ENCODE results near the gene HDLBP.
"Not testable (repeated sequence)": the region's sequence is repeated elsewhere in the genome, so short reads cannot be mapped to it uniquely, and the experiment has no call there.

The HDLBP gene

DNA sequence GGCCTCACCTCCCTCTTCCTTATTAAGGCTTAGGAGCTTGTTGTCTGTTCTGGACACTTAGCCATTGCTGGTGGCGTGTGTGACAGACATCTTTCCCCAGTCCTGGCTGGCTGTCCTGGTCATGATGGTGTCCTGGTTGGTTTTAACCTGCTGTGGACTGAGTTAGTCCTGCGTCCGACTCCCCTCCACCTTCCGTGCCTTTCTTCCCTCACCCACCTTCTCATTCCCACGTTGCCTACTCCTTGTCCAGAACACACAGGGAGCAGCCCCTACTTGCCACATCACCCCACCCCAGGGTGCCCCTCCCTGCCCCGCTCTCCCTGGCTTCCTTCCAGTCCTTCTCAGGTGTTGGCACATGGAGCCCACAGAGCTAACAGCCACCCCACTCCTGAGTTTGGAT is 117.5 kb downstream of the HDLBP start:
- no peaks in the 10 kb centered on the region for H3K9me3 ChIP-seq (replicated peaks in 1 of 2; ENCODE audit: control insufficient read depth in 2 of 2, insufficient read depth in 1 of 2, low read depth in 1 of 2, low read length in 2 of 2)
- no peak overlapping the region for H3K27ac ChIP-seq (replicated peaks; ENCODE audit: low read length)
- no CpG with 5 or more reads among the region's 6 CpGs for WGBS, 2 donors (ENCODE audit: extremely low coverage in 2 of 2, insufficient read length in 2 of 2, insufficient replicate concordance in 1 of 2)
- no peak overlapping the region for H3K4me2 ChIP-seq (ENCODE audit: insufficient read depth, low read length, poor library complexity, severe bottlenecking)
- no peak for DNase-seq (ENCODE audit: low spot score)
- no peaks in the 10 kb centered on the region for H3K79me1 ChIP-seq (ENCODE audit: low read depth, low read length)
- no peak overlapping the region for H4K91ac ChIP-seq (ENCODE audit: low read depth, low read length, poor library complexity)
- H3K23ac ChIP-seq (ENCODE audit: low read depth, low read length, poor library complexity): no peak overlapping the region
- H2AFZ ChIP-seq (ENCODE audit: low read length): no peak overlapping the region
- H3K36me3 ChIP-seq (replicated peaks in 1 of 2; ENCODE audit: control insufficient read depth in 2 of 2, insufficient read depth in 2 of 2, low read length in 2 of 2): no peaks in the 10 kb centered on the region
- H3K18ac ChIP-seq (ENCODE audit: low read length): no peak overlapping the region
- H3K9ac ChIP-seq (ENCODE audit: low read depth, low read length, poor library complexity): no peak overlapping the region
- H3K27me3 ChIP-seq (ENCODE audit: control insufficient read depth in 3 of 3, insufficient read depth in 3 of 3, low read depth in 1 of 3, low read length in 3 of 3): peaks cover 0 to 40% (median 0%) of the 10 kb centered on the region in 3 experiments
- H4K8ac ChIP-seq (ENCODE audit: low read depth, low read length): no peak overlapping the region
- H3K4me3 ChIP-seq (ENCODE audit: low read length in 2 of 2): no peak overlapping the region
- H2AK5ac ChIP-seq (ENCODE audit: low read depth, low read length): no peak overlapping the region
- no peak overlapping the region for H2BK12ac ChIP-seq (ENCODE audit: low read length)
- H2BK15ac ChIP-seq (ENCODE audit: low read length): no peak overlapping the region
- no peak overlapping the region for H3K4ac ChIP-seq (ENCODE audit: low read length)
- H3K4me1 ChIP-seq (ENCODE audit: control insufficient read depth in 2 of 2, insufficient read depth in 1 of 2, low read depth in 1 of 2, low read length in 2 of 2): peaks cover 0 to 2% of the 10 kb centered on the region in 2 donors
- H2BK5ac ChIP-seq (ENCODE audit: low read length): no peak overlapping the region
- no peak overlapping the region for H3K14ac ChIP-seq (ENCODE audit: low read length)
- H2BK120ac ChIP-seq (ENCODE audit: low read depth, low read length): no peak overlapping the region

DNA sequence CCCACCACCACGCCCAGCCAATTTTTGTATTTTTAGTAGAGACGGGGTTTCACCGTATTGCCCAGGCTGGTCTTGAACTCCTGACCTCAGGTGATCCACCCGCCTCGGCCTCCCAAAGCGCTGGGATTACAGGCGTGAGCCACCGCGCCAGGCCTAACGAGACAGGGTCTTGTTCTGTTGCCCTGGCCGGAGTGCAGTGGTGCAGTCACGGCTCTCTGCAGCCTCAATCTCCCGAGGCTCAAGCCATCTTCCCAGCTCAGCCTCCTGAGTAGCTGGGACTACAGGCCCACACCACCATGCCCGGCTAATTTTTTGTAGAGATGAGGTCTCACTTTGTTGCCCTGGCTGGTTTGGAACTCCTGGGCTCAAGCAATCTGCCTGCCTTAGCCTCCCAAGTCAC is 118.2 kb downstream of the HDLBP start:
- H3K79me1 ChIP-seq (ENCODE audit: low read depth, low read length); H2AFZ ChIP-seq (ENCODE audit: low read length); H2BK5ac ChIP-seq (ENCODE audit: low read length); H3K14ac ChIP-seq (ENCODE audit: low read length); H3K9me3 ChIP-seq (replicated peaks in 1 of 2; ENCODE audit: control insufficient read depth in 2 of 2, insufficient read depth in 1 of 2, low read depth in 1 of 2, low read length in 2 of 2); H2BK15ac ChIP-seq (ENCODE audit: low read length); H3K4me2 ChIP-seq (ENCODE audit: insufficient read depth, low read length, poor library complexity, severe bottlenecking); H3K18ac ChIP-seq (ENCODE audit: low read length); H4K91ac ChIP-seq (ENCODE audit: low read depth, low read length, poor library complexity); H3K4me3 ChIP-seq (ENCODE audit: low read length in 2 of 2); H3K4ac ChIP-seq (ENCODE audit: low read length); H3K23ac ChIP-seq (ENCODE audit: low read depth, low read length, poor library complexity); DNase-seq (ENCODE audit: low spot score); H3K27ac ChIP-seq (replicated peaks; ENCODE audit: low read length); H2AK5ac ChIP-seq (ENCODE audit: low read depth, low read length); H4K8ac ChIP-seq (ENCODE audit: low read depth, low read length); H2BK12ac ChIP-seq (ENCODE audit: low read length); H2BK120ac ChIP-seq (ENCODE audit: low read depth, low read length); H3K36me3 ChIP-seq (replicated peaks in 1 of 2; ENCODE audit: control insufficient read depth in 2 of 2, insufficient read depth in 2 of 2, low read length in 2 of 2); H3K9ac ChIP-seq (ENCODE audit: low read depth, low read length, poor library complexity); H3K4me1 ChIP-seq (ENCODE audit: control insufficient read depth in 2 of 2, insufficient read depth in 1 of 2, low read depth in 1 of 2, low read length in 2 of 2): not testable (repeated sequence)
- WGBS, 2 donors (ENCODE audit: extremely low coverage in 2 of 2, insufficient read length in 2 of 2, insufficient replicate concordance in 1 of 2): no CpG with 5 or more reads among the region's 14 CpGs
- peaks cover 0 to 40% (median 0%) of the 10 kb centered on the region in 3 experiments for H3K27me3 ChIP-seq (ENCODE audit: control insufficient read depth in 3 of 3, insufficient read depth in 3 of 3, low read depth in 1 of 3, low read length in 3 of 3)

DNA sequence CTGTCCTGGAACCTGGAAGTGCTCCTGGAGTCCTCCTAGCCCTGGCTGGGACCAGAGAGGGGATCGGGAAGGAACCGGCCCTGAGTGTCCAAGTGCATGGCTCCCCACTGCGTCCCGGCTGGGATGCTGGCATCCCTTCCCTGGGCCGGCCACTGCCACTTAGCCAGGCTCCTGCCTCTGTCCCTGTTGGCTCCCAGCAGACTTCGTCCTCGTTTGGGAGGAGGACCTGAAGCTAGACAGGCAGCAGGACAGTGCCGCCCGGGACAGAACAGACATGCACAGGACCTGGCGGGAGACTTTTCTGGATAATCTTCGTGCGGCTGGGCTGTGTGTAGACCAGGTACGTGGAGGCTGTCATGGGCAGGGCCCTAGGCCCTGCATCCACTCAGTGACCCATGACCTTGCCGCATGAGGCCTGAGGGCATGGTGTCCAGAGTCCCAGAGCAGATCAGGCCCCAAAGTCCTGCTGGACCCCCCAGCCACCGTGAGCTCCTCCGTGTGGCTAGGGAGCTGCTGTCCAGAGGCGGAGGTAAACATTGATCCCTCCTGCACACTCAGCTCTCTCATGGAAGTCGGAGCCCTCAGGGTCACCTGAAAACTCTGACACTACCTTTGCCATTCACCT is 119.9 kb downstream of the HDLBP start:
- H3K23ac ChIP-seq (ENCODE audit: low read depth, low read length, poor library complexity): no peak overlapping the region
- no peak overlapping the region for H3K4ac ChIP-seq (ENCODE audit: low read length)
- H3K4me2 ChIP-seq (ENCODE audit: insufficient read depth, low read length, poor library complexity, severe bottlenecking): no peak overlapping the region
- peak overlapping the region; percentile 24 for H2BK12ac ChIP-seq (ENCODE audit: low read length)
- peak overlapping the region; percentile 4 for H4K8ac ChIP-seq (ENCODE audit: low read depth, low read length)
- H3K79me1 ChIP-seq (ENCODE audit: low read depth, low read length): no peaks in the 10 kb centered on the region
- H3K27ac ChIP-seq (replicated peaks; ENCODE audit: low read length): no peak overlapping the region
- H3K9me3 ChIP-seq (replicated peaks in 1 of 2; ENCODE audit: control insufficient read depth in 2 of 2, insufficient read depth in 1 of 2, low read depth in 1 of 2, low read length in 2 of 2): no peaks in the 10 kb centered on the region
- H4K91ac ChIP-seq (ENCODE audit: low read depth, low read length, poor library complexity): no peak overlapping the region
- H3K4me1 ChIP-seq (ENCODE audit: control insufficient read depth in 2 of 2, insufficient read depth in 1 of 2, low read depth in 1 of 2, low read length in 2 of 2): peaks cover 0 to 2% of the 10 kb centered on the region in 2 donors
- H3K9ac ChIP-seq (ENCODE audit: low read depth, low read length, poor library complexity): no peak overlapping the region
- DNase-seq (ENCODE audit: low spot score): no peak
- H2BK15ac ChIP-seq (ENCODE audit: low read length): no peak overlapping the region
- no CpG with 5 or more reads among the region's 18 CpGs for WGBS, 2 donors (ENCODE audit: extremely low coverage in 2 of 2, insufficient read length in 2 of 2, insufficient replicate concordance in 1 of 2)
- H3K27me3 ChIP-seq (ENCODE audit: control insufficient read depth in 3 of 3, insufficient read depth in 3 of 3, low read depth in 1 of 3, low read length in 3 of 3): peaks cover 0 to 33% (median 0%) of the 10 kb centered on the region in 3 experiments
- H2BK5ac ChIP-seq (ENCODE audit: low read length): no peak overlapping the region
- H2AFZ ChIP-seq (ENCODE audit: low read length): no peak overlapping the region
- no peak overlapping the region for H3K4me3 ChIP-seq (ENCODE audit: low read length in 2 of 2)
- H3K36me3 ChIP-seq (replicated peaks in 1 of 2; ENCODE audit: control insufficient read depth in 2 of 2, insufficient read depth in 2 of 2, low read length in 2 of 2): no peaks in the 10 kb centered on the region
- H2BK120ac ChIP-seq (ENCODE audit: low read depth, low read length): no peak overlapping the region
- H3K18ac ChIP-seq (ENCODE audit: low read length): peak overlapping the region; percentile 12
- H3K14ac ChIP-seq (ENCODE audit: low read length): no peak overlapping the region
- no peak overlapping the region for H2AK5ac ChIP-seq (ENCODE audit: low read depth, low read length)

DNA sequence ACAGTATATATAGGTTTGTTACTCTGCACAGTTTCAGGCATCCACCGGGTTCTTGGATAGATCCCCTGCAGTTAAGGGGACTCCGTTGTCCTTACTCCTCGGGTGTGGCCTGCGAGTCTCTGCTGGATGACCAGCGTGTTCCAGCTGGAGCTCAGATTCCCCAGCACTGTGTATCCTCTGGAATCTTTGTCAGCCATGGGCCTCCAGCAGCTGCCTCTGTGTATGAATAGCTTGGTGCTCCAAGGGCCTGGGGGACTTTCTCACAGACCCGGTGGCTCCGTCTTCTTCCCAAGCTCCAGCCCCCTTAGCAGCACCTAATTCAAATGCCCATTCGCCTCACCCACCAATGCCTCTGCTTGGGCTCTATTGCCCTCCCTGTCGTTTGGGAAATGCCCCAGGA is 120.7 kb downstream of the HDLBP start:
- Histone ChIP-seq H3K9me3 (replicated peaks in 1 of 2; ENCODE audit: control insufficient read depth in 2 of 2, insufficient read depth in 1 of 2, low read depth in 1 of 2, low read length in 2 of 2) (no peaks in the 10 kb centered on the region), H3K14ac (ENCODE audit: low read length) (no peak overlapping the region), H3K23ac (ENCODE audit: low read depth, low read length, poor library complexity) (no peak overlapping the region), H2BK15ac (ENCODE audit: low read length) (no peak overlapping the region), H3K4me2 (ENCODE audit: insufficient read depth, low read length, poor library complexity, severe bottlenecking) (no peak overlapping the region), H2BK5ac (ENCODE audit: low read length) (no peak overlapping the region), H3K18ac (ENCODE audit: low read length) (no peak overlapping the region), H4K91ac (ENCODE audit: low read depth, low read length, poor library complexity) (no peak overlapping the region), H3K36me3 (replicated peaks in 1 of 2; ENCODE audit: control insufficient read depth in 2 of 2, insufficient read depth in 2 of 2, low read length in 2 of 2) (no peaks in the 10 kb centered on the region), H2AK5ac (ENCODE audit: low read depth, low read length) (no peak overlapping the region), H3K4me1 (ENCODE audit: control insufficient read depth in 2 of 2, insufficient read depth in 1 of 2, low read depth in 1 of 2, low read length in 2 of 2) (peaks cover 0 to 2% of the 10 kb centered on the region in 2 donors), H3K27me3 (ENCODE audit: control insufficient read depth in 3 of 3, insufficient read depth in 3 of 3, low read depth in 1 of 3, low read length in 3 of 3) (peaks cover 0 to 30% (median 0%) of the 10 kb centered on the region in 3 experiments), H3K79me1 (ENCODE audit: low read depth, low read length) (no peaks in the 10 kb centered on the region), H2BK12ac (ENCODE audit: low read length) (no peak overlapping the region), H3K9ac (ENCODE audit: low read depth, low read length, poor library complexity) (no peak overlapping the region), H3K4me3 (ENCODE audit: low read length in 2 of 2) (no peak overlapping the region), H3K4ac (ENCODE audit: low read length) (no peak overlapping the region), H2AFZ (ENCODE audit: low read length) (no peak overlapping the region), H3K27ac (replicated peaks; ENCODE audit: low read length) (no peak overlapping the region), H4K8ac (ENCODE audit: low read depth, low read length) (no peak overlapping the region), H2BK120ac (ENCODE audit: low read depth, low read length) (no peak overlapping the region)
- no CpG with 5 or more reads among the region's 9 CpGs for WGBS, 2 donors (ENCODE audit: extremely low coverage in 2 of 2, insufficient read length in 2 of 2, insufficient replicate concordance in 1 of 2)
- no peak for DNase-seq (ENCODE audit: low spot score)
